ENCODE results near the gene RPS27A.
"Not testable (repeated sequence)": the region's sequence is repeated elsewhere in the genome, so short reads cannot be mapped to it uniquely, and the experiment has no call there.

RPS27A gene

DNA sequence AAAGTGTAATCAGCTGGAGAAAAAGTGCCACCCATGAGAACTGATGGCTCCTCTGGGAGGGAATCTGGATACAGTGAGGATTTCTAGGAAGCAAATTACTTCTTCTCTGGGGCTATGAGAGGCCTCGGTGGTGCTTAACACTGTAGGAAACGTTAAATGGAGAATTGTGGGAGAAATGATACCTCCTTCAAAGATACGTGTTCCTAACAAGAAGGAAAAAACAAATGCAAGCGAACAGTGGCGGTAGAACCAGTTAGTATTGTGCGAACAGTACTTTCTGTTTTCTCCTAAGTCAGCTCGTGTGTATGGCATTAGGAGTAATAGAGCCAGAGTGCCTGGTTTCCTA lies 37.1 kb downstream of the RPS27A start:
- peak overlapping the region; percentile 87 for H3K4me3 ChIP-seq (ENCODE audit: low read depth, low read length)
- TF ChIP-seq CTCF (IDR thresholded peaks at IDR 0.05; ENCODE audit: control insufficient read depth, extremely low read depth, insufficient read depth), result no peak
- DNase-seq (ENCODE audit: low read depth), result no peak

DNA sequence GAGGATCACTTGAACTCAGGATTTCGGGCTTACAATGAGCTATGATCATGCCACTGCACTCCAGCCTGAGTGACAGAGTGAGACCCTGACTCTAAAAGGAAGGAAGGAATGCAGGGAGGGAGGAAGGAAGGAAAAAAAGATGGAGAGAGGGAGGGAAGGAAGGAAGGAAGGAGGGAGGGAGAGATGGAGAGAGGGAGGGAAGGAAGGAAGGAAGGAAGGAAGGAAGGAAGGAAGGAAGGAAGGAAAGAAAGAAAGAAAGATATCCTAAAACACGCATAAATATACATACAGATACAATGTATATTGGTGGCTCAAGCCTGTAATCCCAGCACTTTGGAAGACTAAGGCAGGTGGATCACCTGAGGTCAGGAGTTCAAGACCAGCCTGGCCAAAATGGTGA lies 41.9 kb downstream of the RPS27A start:
- DNase-seq (ENCODE audit: low read depth); H3K4me3 ChIP-seq (ENCODE audit: low read depth, low read length): not testable (repeated sequence)

DNA sequence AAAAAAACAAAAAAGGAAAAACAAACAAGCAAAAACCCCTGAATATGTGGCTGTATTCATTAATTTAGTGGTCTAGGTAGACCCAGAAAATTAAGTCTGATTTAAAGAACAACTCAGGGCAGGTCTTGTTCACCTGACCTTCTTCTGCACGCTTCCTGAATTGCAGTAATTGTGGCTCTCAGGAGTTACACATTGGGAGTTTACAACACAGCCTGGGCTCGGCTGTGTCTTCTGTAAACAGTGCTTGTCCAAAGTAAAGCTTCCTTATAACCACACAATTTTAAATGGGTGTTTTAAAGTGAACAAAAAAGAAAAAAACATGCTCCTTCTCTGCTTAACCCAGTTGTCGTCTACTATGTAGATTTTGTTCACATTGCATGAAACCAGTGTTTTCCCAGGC lies 44.8 kb downstream of the RPS27A start:
- no peak overlapping the region for H3K4me3 ChIP-seq (ENCODE audit: low read depth, low read length)
- no peak for TF ChIP-seq CTCF (IDR thresholded peaks at IDR 0.05; ENCODE audit: control insufficient read depth, extremely low read depth, insufficient read depth)
- no peak for DNase-seq (ENCODE audit: low read depth)

- DNase-seq (ENCODE audit: low read depth); H3K4me3 ChIP-seq (ENCODE audit: low read depth, low read length): not testable (repeated sequence)
These were observed 46.8 kb downstream of the RPS27A start for GRCh38 chr2:55279214-55279835.

DNA sequence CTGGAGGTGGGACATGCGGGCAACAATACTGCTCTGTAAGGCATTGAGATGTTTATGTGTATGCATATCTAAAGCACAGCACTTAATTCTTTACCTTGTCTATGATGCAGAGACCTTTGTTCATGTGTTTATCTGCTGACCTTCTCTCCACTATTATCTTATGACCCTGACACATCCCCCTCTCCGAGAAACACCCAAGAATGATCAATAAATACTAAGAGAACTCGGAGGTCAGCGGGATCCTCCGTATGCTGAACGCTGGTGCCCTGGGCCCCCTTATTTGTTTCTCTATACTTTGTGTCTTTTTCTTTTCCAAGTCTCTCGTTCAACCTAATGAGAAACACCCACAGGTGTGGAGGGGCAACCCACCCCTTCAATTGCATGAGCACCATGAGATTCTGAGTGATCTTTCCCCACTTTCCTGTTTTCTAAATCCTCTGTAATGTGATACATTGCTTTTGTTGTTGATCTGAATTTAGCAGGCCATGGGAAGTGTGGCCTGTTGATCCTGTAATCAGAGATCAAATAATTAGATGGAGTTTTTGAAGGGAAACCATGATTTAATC lies 47.5 kb downstream of the RPS27A start:
- not testable (repeated sequence) for H3K4me3 ChIP-seq (ENCODE audit: low read depth, low read length); DNase-seq (ENCODE audit: low read depth)

DNA sequence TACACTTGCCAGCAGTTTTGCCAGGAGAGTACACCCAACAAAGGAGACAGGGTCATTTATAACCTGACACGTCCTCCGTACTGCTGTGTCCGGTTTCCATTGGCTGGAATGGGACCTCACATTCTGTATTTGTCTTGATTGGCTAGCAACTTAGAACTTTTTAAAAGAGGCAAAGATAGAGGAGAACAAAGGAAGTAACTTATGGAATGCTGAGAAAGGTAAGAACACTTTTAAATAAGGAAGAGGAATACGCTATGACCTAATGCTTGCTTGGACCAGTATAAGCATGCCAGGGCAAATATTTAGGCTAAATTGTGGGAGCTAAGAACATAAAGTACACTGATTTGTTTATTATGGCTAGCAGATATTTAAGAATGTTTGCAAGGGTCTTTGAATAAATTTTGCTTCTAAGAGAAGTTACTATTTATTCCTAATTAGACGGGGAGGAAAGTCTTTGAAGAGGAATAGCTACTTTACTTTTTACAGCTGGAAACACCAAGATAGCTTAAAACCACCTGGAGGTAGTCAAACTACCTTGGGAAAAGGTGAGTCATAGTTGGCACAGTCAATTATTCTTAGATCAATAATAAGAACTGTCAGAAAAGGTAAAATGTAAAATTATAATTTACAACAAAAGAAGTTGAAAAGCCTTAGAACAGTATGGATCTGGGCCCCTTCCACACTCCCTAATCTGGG lies 48.5 kb downstream of the RPS27A start:
- H3K4me3 ChIP-seq (ENCODE audit: low read depth, low read length); DNase-seq (ENCODE audit: low read depth): not testable (repeated sequence)

GRCh38 chr2:55282110-55282917 lies 49.8 kb downstream of the RPS27A start:
- TF ChIP-seq CTCF (IDR thresholded peaks at IDR 0.05; ENCODE audit: control insufficient read depth, extremely low read depth, insufficient read depth), result no peak
- no peak for DNase-seq (ENCODE audit: low read depth)
- H3K4me3 ChIP-seq (ENCODE audit: low read depth, low read length), result peak overlapping the region; percentile 49

DNA sequence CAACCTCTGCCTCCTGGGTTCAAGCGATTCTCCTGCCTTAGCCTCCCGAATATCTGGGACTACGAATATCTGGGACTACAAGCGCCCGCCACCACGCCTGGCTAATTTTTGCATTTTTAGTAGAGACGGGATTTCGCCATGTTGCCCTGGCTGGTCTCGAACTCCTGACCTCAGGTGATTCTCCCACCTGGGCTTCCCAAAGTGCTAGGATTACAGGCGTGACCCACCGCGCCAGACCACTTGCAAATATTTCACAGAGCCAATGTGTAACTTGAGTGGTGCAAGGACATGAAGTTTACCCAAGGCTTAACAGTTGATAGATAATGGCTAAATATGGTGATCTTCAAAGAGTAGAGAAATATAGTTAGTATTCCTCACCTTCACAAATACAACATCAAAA lies 50.6 kb downstream of the RPS27A start:
- H3K4me3 ChIP-seq (ENCODE audit: low read depth, low read length), result no peak overlapping the region
- TF ChIP-seq CTCF (IDR thresholded peaks at IDR 0.05; ENCODE audit: control insufficient read depth, extremely low read depth, insufficient read depth), result no peak
- no peak for DNase-seq (ENCODE audit: low read depth)
